Measurements from ENCODE around the gene FAM83E.

DNA sequence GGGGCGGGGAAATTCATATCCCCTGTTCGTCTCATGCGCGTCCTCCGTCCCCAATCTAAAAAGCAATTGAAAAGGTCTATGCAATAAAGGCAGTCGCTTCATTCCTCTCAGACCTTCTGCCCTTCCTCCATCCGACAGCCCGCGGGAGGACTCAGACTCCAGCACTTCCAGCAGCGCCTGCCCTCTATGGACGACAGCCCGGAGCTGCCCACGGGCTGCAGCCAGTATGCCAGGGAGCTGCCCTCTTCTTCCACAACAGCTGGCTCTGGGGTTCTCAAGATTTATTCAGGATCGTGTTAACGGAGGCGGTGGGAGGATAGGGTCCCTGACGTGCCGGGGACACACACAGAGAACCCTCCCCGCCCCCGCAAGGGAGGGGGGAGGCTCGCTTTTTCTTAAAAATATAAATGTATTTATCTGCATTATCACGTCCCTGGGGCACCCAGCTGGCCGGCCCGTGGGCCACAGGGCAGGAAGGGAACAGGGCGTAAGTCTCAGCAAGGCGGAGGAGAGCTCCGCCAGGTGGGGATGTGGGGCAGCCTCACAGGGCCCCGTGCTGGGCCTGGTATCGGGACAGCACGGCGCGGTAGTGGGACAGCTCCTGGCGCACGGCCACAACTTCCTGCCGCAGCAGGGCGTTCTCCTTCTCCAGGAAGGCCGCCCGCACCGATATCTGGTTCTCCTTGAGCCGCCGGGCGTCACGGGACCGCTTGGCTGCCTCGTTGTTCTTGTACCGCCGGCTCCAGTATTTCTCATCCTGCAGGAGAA lies 15.6 kb upstream of the FAM83E start:
- TF ChIP-seq ETV6 (conservative IDR thresholded peaks at IDR 0.05 in 1 of 2, IDR thresholded peaks at IDR 0.05 in 1 of 2; ENCODE audit: borderline replicate concordance in 1 of 2, low read depth in 1 of 2) (no peak), CBFB (IDR thresholded peaks at IDR 0.05; ENCODE audit: low read depth) (no peak), JUND (IDR thresholded peaks at IDR 0.05; ENCODE audit: low read depth, low read length) (no peak), MXI1 (IDR thresholded peaks at IDR 0.05; ENCODE audit: low read depth, low read length) (no peak), POLR2A (IDR thresholded peaks at IDR 0.05; ENCODE audit: low read depth, low read length) (peak; percentile 43; the same call in 1 of the 2 replicates)
- TF ChIP-seq, protein P1, sequence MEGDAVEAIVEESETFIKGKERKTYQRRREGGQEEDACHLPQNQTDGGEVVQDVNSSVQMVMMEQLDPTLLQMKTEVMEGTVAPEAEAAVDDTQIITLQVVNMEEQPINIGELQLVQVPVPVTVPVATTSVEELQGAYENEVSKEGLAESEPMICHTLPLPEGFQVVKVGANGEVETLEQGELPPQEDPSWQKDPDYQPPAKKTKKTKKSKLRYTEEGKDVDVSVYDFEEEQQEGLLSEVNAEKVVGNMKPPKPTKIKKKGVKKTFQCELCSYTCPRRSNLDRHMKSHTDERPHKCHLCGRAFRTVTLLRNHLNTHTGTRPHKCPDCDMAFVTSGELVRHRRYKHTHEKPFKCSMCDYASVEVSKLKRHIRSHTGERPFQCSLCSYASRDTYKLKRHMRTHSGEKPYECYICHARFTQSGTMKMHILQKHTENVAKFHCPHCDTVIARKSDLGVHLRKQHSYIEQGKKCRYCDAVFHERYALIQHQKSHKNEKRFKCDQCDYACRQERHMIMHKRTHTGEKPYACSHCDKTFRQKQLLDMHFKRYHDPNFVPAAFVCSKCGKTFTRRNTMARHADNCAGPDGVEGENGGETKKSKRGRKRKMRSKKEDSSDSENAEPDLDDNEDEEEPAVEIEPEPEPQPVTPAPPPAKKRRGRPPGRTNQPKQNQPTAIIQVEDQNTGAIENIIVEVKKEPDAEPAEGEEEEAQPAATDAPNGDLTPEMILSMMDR (IDR thresholded peaks at IDR 0.05 in 2 of 3, conservative IDR thresholded peaks at IDR 0.05 in 1 of 3; ENCODE audit: control insufficient read depth in 2 of 3, extremely low read depth in 1 of 3, insufficient read depth in 1 of 3, low read depth in 3 of 3, low read length in 3 of 3) = no peak

All from GM12878 (cell line).